ENCODE measurements around the gene TMEM50B.

- TF ChIP-seq CREB5 (CRISPR knock-in tag; IDR thresholded peaks at IDR 0.05; ENCODE audit: low read depth): no peak
- no peak for TF ChIP-seq ZNF70 (CRISPR knock-in tag; IDR thresholded peaks at IDR 0.05)
Observed at GRCh38 chr21:33449616-33450015, 30.2 kb downstream of the TMEM50B start.
